Bronchial epithelial cell (primary cell): Measurements from ENCODE around the gene CCDC86. TPM values are rescaled to one million over a fixed set of nuclear protein-coding genes. Genes with fewer than 3 reads are reported as not detected.

Experiments used
- DNase-seq: peaks from one replicate; pipeline ENCODE4 v3.0.0-alpha.2; 2010; ENCODE audit warnings: low read depth
- FAIRE-seq: peaks from 2 replicates; lab custom pipeline; 2011; peaks lifted over from hg19 to GRCh38; lab: Jason Lieb, UNC
- H3K27me3 ChIP-seq: 2 replicates; pipeline ENCODE4 v1.5.1; 2011; ENCODE audit warnings: low read length; ENCODE audit not compliant: control insufficient read depth, insufficient read depth
- H3K36me3 ChIP-seq: 2 replicates; pipeline ENCODE4 v1.5.1; 2011; ENCODE audit warnings: low read length; ENCODE audit not compliant: control insufficient read depth, insufficient read depth
- H3K4me3 ChIP-seq: 2 replicates; pipeline ENCODE4 v1.5.1; 2011; ENCODE audit warnings: mild to moderate bottlenecking, low read depth, low read length, control low read depth
- CTCF ChIP-seq: IDR thresholded peaks from 2 replicates; pipeline ENCODE4 v1.5.1; 2011; ENCODE audit warnings: mild to moderate bottlenecking, moderate library complexity, low read length, control low read depth, inconsistent platforms; ENCODE audit not compliant: insufficient read depth, severe bottlenecking
- total RNA-seq: library from RNA; depleted of rRNA; stranded (reverse); fragments of >200 nt; gene quantifications from 2 replicates; pipeline ENCODE4 v1.2.1, GENCODE V29; 2014

The CCDC86 gene
- total RNA-seq, 1 donor from 2014 or later: 7.4 TPM

- FAIRE-seq: no peak
- DNase-seq: no peak
- TF ChIP-seq CTCF: no peak
Observed at GRCh38 chr11:60880643-60881282, 38.9 kb downstream of the CCDC86 start.

DNA sequence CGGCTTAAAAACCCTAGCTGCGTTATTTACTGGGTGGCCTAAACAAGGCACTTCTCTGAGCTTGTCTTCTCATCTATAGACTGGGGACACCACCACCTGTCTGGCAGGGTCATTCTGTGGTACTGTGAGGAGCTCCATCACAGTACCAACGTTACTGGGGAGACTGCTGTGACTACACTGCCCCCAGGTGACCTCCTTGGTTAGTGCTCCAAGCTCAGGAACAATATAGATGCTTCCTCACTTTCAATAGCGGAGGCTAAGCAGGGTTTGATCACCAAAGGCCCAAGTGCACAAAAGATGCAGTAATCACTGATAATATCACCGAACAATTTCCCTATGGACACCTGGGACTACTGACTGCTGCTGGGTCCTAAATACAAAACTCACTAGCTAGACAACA, 45.6 kb downstream of the CCDC86 start:
- Histone ChIP-seq H3K36me3 (peaks cover 7% of the 10 kb centered on the region), H3K4me3 (no peak overlapping the region), H3K27me3 (no peaks in the 10 kb centered on the region)
- FAIRE-seq (no peak), DNase-seq (peak; percentile 45)
- TF ChIP-seq CTCF: peak; percentile 64

More at GRCh38 chr11:60880643-60881282, 38.9 kb downstream of the CCDC86 start:
- no peak overlapping the region for H3K4me3 ChIP-seq
- peaks cover 6% of the 10 kb centered on the region for H3K36me3 ChIP-seq
- H3K27me3 ChIP-seq: no peaks in the 10 kb centered on the region

- Histone ChIP-seq H3K27me3 (no peaks in the 10 kb centered on the region), H3K4me3 (no peak overlapping the region), H3K36me3 (peaks cover 10% of the 10 kb centered on the region)
- no peak for TF ChIP-seq CTCF
- FAIRE-seq (no peak), DNase-seq (no peak)
Observed at GRCh38 chr11:60889869-60890311, 48.0 kb downstream of the CCDC86 start.

- TF ChIP-seq CTCF: no peak
- no peak for DNase-seq
- H3K27me3 ChIP-seq: no peaks in the 10 kb centered on the region
- no peak for FAIRE-seq
- H3K36me3 ChIP-seq: peaks cover 15% of the 10 kb centered on the region
- no peak overlapping the region for H3K4me3 ChIP-seq
Observed at GRCh38 chr11:60890696-60891095, 48.8 kb downstream of the CCDC86 start.

DNA sequence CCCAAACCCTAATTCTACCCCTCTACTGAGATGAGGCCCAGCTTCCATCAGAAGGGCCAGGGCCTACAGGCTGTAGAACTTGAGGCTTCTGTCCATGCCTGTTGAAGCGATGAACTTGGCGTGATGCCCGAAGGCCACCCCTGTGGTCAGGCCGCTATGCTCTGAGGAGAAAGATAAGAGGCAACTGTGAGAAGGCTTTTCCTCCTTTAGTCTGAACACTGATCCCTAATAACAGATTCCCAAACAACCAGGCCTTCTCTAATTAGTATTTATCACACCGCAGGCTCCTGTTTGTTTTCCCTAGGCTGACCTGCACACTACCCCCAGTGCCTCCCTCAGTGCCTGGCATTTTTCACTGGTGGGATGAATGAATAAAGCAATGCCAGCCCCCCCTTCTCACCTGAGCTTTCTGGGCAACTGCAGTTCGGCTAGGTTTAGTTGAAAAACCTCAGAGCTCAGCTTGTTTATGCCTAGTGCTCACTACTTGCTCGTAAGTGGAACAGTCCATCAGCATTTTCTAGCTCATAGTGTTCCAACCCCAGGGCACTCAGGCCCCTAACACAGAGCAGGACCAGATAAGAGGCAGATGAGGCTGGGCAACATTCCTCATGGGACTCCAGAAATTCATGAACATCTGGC, 49.3 kb downstream of the CCDC86 start:
- FAIRE-seq (no peak), DNase-seq (no peak)
- no peak overlapping the region for H3K4me3 ChIP-seq
- no peak for TF ChIP-seq CTCF
- H3K36me3 ChIP-seq: peaks cover 16% of the 10 kb centered on the region
- H3K27me3 ChIP-seq: no peaks in the 10 kb centered on the region
